CD4-positive, alpha-beta T cell (primary cell): ENCODE results near the gene MPRIP. TPM values are rescaled to one million over a fixed set of nuclear protein-coding genes. Genes with fewer than 3 reads are reported as not detected.

ENCODE experiments used
- ATAC-seq: fragments of 200-7000 bp; cut with Tn5 transposase; one replicate; pipeline ENCODE4 v1.10.0; 2022; ENCODE audit warnings: mild to moderate bottlenecking; ENCODE audit not compliant: poor library complexity
- CTCF ChIA-PET: fragments of 350-600 bp; sonication (Branson Sonifier 250); formaldehyde crosslinking; loops from one replicate; lab custom pipeline; 2021; ENCODE audit warnings: antibody characterized with exemption, inconsistent platforms; lab: Charles Lee
- POLR2A ChIA-PET: fragments of 350-600 bp; sonication (Branson Sonifier 250); formaldehyde crosslinking; loops from one replicate; lab custom pipeline; 2021; ENCODE audit warnings: antibody characterized with exemption, inconsistent platforms; lab: Charles Lee
- DNase-seq, 14 experiments: peaks; one replicate each; pipeline ENCODE4 v3.0.0-alpha.2; 2013 to 2020; ENCODE audit warnings: mixed read lengths in 2 of 14
- H3K27ac ChIP-seq, 2 donors: one replicate each; pipeline versions ENCODE4 v1.5.1 to v1.7.0; 2013; ENCODE audit warnings: low read length in 2 of 2, low read depth in 1 of 2, mild to moderate bottlenecking in 1 of 2
- H3K27me3 ChIP-seq, 2 experiments: 1 replicate in 1 of 2; 2 replicates in 1 of 2; pipeline versions ENCODE4 v1.6.1 to v1.7.0; 2013; ENCODE audit warnings: low read length in 2 of 2, control low read depth in 1 of 2, mild to moderate bottlenecking in 1 of 2, moderate library complexity in 1 of 2; ENCODE audit not compliant: insufficient read depth in 2 of 2, control insufficient read depth in 1 of 2
- H3K36me3 ChIP-seq: one replicate; pipeline ENCODE4 v1.6.1; 2013; ENCODE audit warnings: low read length, control low read depth; ENCODE audit not compliant: insufficient read depth
- H3K4me1 ChIP-seq: one replicate; pipeline ENCODE4 v1.6.1; 2013; ENCODE audit warnings: low read length, control low read depth; ENCODE audit not compliant: insufficient read depth
- H3K4me3 ChIP-seq: one replicate; pipeline ENCODE4 v1.5.1; 2013; ENCODE audit warnings: mild to moderate bottlenecking, low read length, moderate library complexity
- H3K9me3 ChIP-seq, 2 experiments: 1 replicate in 1 of 2; 2 replicates in 1 of 2; pipeline versions ENCODE4 v1.6.1 to v1.7.0; 2013; ENCODE audit warnings: low read length in 2 of 2, mild to moderate bottlenecking in 2 of 2, control low read depth in 1 of 2, moderate library complexity in 1 of 2; ENCODE audit not compliant: control insufficient read depth in 1 of 2, insufficient read depth in 1 of 2
- H3K27ac Mint-ChIP-seq: one replicate; pipeline ENCODE4 v1.8.0; 2020; ENCODE audit warnings: mixed read lengths
- H3K27me3 Mint-ChIP-seq: one replicate; pipeline ENCODE4 v1.8.0; 2021; ENCODE audit warnings: mixed read lengths
- H3K36me3 Mint-ChIP-seq: one replicate; pipeline ENCODE4 v1.8.0; 2021; ENCODE audit warnings: low read depth, mixed read lengths
- H3K4me1 Mint-ChIP-seq: one replicate; pipeline ENCODE4 v1.8.0; 2021; ENCODE audit warnings: low read depth, mixed read lengths
- H3K4me3 Mint-ChIP-seq: one replicate; pipeline ENCODE4 v1.8.0; 2020; ENCODE audit warnings: mild to moderate bottlenecking, mixed read lengths
- H3K9me3 Mint-ChIP-seq: one replicate; pipeline ENCODE4 v1.8.0; 2020; ENCODE audit warnings: mixed read lengths
- intact Hi-C, 2 experiments: fragments of 100-400 bp; cut with DNase I in 1 of 2; cut with micrococcal nuclease in 1 of 2; formaldehyde crosslinking; loops; one replicate each; pipeline versions ENCODE4 v1.15.1 to v1.9.0; 2023 to 2025; cut with DNase I, micrococcal nuclease
- total RNA-seq, 174 experiments: library from RNA in 2 of 174; stranded (reverse) in 2 of 174; gene quantifications; one replicate each; pipeline ENCODE4 v1.2.3 and lab custom pipeline; 2021 to 2026
- TF ChIP-seq, protein P1 (sequence below): fragments of 200-600 bp; IDR thresholded peaks from one replicate; pipeline ENCODE4 v1.8.0; 2022; ENCODE audit warnings: antibody characterized with exemption, mild to moderate bottlenecking

Gene MPRIP
- total RNA-seq, 2 experiments from 2014 or later = 176 to 188 TPM

DNA sequence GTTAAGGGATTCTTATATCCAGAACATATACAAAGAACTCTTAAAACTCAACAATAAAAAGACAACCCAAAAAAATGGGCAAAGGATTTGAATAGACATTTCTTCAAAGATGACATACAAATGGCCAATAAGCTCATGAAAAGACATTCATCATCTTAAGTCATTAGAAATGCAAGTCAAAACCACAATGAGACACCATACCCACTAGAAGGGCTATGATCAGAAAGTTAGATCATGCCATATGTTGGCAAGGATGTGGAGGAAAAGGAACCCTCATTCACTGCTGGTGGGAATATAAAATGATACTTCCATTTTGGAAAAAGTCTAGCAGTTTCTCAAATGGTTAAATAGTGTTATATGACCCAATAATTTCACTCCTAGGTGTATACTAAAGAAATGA lies 154.5 kb downstream of the MPRIP start:
- no peak overlapping the region for H3K27ac Mint-ChIP-seq
- H3K4me3 Mint-ChIP-seq = no peak overlapping the region
- no peaks in the 10 kb centered on the region for H3K9me3 Mint-ChIP-seq
- no peaks in the 10 kb centered on the region for H3K27me3 ChIP-seq
- ChIA-PET CTCF (no interaction called here), POLR2A (interaction anchor here (0.7 to 1.0 kb wide), 2 partner anchors 18 to 53 kb away, joined by 3 to 4 read pairs; no protein-coding TSS in a partner anchor)
- no peak overlapping the region for H3K4me3 ChIP-seq
- peaks cover 9% of the 10 kb centered on the region for H3K36me3 ChIP-seq
- DNase-seq = no peak
- H3K27me3 Mint-ChIP-seq = no peaks in the 10 kb centered on the region
- ATAC-seq = no peak
- H3K4me1 Mint-ChIP-seq = peaks cover 13% of the 10 kb centered on the region
- H3K27ac ChIP-seq = no peak overlapping the region
- intact Hi-C loops = no loop called here
- H3K9me3 ChIP-seq = no peaks in the 10 kb centered on the region
- TF ChIP-seq, protein P1, sequence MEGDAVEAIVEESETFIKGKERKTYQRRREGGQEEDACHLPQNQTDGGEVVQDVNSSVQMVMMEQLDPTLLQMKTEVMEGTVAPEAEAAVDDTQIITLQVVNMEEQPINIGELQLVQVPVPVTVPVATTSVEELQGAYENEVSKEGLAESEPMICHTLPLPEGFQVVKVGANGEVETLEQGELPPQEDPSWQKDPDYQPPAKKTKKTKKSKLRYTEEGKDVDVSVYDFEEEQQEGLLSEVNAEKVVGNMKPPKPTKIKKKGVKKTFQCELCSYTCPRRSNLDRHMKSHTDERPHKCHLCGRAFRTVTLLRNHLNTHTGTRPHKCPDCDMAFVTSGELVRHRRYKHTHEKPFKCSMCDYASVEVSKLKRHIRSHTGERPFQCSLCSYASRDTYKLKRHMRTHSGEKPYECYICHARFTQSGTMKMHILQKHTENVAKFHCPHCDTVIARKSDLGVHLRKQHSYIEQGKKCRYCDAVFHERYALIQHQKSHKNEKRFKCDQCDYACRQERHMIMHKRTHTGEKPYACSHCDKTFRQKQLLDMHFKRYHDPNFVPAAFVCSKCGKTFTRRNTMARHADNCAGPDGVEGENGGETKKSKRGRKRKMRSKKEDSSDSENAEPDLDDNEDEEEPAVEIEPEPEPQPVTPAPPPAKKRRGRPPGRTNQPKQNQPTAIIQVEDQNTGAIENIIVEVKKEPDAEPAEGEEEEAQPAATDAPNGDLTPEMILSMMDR = no peak
- peaks cover 4% of the 10 kb centered on the region for H3K4me1 ChIP-seq
- peaks cover 25% of the 10 kb centered on the region for H3K36me3 Mint-ChIP-seq

DNA sequence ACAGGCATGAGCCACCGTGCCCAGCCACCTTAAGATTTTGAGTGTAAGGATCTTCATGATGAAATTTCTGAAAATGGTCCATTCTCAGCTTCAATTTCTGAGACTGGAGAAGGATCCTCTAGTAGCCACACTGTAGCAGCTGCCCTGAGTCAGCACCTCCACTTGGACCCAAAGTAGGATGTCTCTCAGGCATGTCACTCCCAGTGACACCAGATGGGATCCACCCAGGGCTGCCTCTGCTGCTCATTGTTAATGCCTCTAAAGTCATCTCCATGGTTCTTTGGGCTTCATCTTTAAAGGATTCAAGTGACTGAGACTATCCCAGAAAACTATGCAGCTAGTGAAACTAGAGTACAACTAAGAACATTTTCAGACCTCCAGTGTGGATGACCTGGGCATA lies 156.0 kb downstream of the MPRIP start:
- peaks cover 24% of the 10 kb centered on the region for H3K36me3 ChIP-seq

DNA sequence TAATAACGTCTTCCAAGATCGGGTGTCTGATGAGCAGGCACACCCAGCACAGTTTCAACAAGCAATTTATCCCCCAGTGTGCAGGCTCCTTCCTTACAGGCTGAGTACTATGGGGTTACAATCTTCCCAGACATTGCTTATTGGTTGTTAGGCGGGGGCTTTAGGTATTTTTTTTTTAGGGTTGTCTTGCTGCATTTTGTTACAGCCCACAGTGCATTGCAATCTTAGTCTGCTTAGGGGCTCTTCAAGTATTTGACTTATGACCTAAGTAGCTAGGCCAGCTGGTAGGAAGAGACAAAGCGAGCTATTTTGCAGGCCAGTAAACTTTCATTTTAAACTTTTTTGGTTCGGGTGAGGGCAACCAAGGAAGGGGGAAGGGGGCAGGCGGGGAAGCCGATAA lies 158.1 kb downstream of the MPRIP start:
- no peak overlapping the region for H3K27ac Mint-ChIP-seq
- no peaks in the 10 kb centered on the region for H3K9me3 Mint-ChIP-seq
- peaks cover 47% of the 10 kb centered on the region for H3K36me3 Mint-ChIP-seq
- POLR2A ChIA-PET = interaction anchor here (0.9 kb wide), 1 partner anchor 12 kb away, joined by 3 read pairs; no protein-coding TSS in a partner anchor
- peaks cover 24% of the 10 kb centered on the region for H3K4me1 ChIP-seq
- no peak overlapping the region for H3K4me3 ChIP-seq
- H3K4me1 Mint-ChIP-seq = peaks cover 32% of the 10 kb centered on the region
- TF ChIP-seq, protein P1 = no peak
- CTCF ChIA-PET = no interaction called here
- peak overlapping the region; percentile 25 for H3K4me3 Mint-ChIP-seq
- intact Hi-C loops = loop anchor here in 1 of 2 experiments (10.0 kb wide), 1 partner anchor 46 kb away; no protein-coding TSS in a partner anchor
- no peaks in the 10 kb centered on the region for H3K27me3 ChIP-seq
- H3K27me3 Mint-ChIP-seq = no peaks in the 10 kb centered on the region
- no peaks in the 10 kb centered on the region for H3K9me3 ChIP-seq
- peaks cover 24% of the 10 kb centered on the region for H3K36me3 ChIP-seq
- DNase-seq = no peak
- no peak overlapping the region for H3K27ac ChIP-seq
- no peak for ATAC-seq

More for the DNA sequence above, 156.0 kb downstream of the MPRIP start:
- H3K4me1 ChIP-seq = peaks cover 4% of the 10 kb centered on the region
- no peak overlapping the region for H3K27ac ChIP-seq
- ATAC-seq (no peak), DNase-seq (no peak)
- no peaks in the 10 kb centered on the region for H3K9me3 Mint-ChIP-seq
- no peak overlapping the region for H3K4me3 Mint-ChIP-seq
- H3K4me1 Mint-ChIP-seq = peaks cover 13% of the 10 kb centered on the region
- no peak overlapping the region for H3K4me3 ChIP-seq
- H3K27me3 Mint-ChIP-seq = no peaks in the 10 kb centered on the region
- POLR2A ChIA-PET = interaction anchor here (1.0 to 1.5 kb wide), 2 partner anchors 30 to 39 kb away, joined by 3 read pairs; partner anchors contain the start of gene FLCN
- TF ChIP-seq, protein P1 = no peak
- CTCF ChIA-PET = interaction anchor here (0.6 kb wide), 1 partner anchor 14 kb away, joined by 3 read pairs; no protein-coding TSS in a partner anchor
- no peak overlapping the region for H3K27ac Mint-ChIP-seq
- H3K9me3 ChIP-seq = no peaks in the 10 kb centered on the region
- H3K27me3 ChIP-seq = no peaks in the 10 kb centered on the region
- intact Hi-C loops = no loop called here
- H3K36me3 Mint-ChIP-seq = peaks cover 33% of the 10 kb centered on the region
